Right lobe of liver (tissue), 6 donors: ENCODE measurements around the gene ZP1. TPM values are rescaled to one million over a fixed set of nuclear protein-coding genes. Genes with fewer than 3 reads are reported as not detected.

ENCODE experiments used
- ATAC-seq, 4 donors: fragments of 200-7000 bp; cut with Tn5 transposase; one replicate each; pipeline ENCODE4 v1.9.1; 2020; ENCODE audit warnings: mild to moderate bottlenecking in 4 of 4, moderate library complexity in 4 of 4
- DNase-seq, 3 donors: peaks; one replicate each; pipeline ENCODE4 v3.0.0-alpha.2; 2020
- H3K27ac ChIP-seq, 3 donors: fragments of 200-600 bp; one replicate each; pipeline ENCODE4 v1.8.0; 2022
- H3K27me3 ChIP-seq, 2 donors: fragments of 200-600 bp; one replicate each; pipeline ENCODE4 v1.8.0; 2022
- H3K36me3 ChIP-seq, 4 donors: fragments of 200-600 bp; sonication (generic) in 1 of 4; one replicate each; pipeline versions ENCODE4 v1.5.1 to v1.8.0; 2017 to 2022; ENCODE audit warnings: control low read depth in 1 of 4
- H3K4me1 ChIP-seq, 4 donors: fragments of 200-600 bp; sonication (generic) in 1 of 4; one replicate each; pipeline versions ENCODE4 v1.5.1 to v1.8.0; 2017 to 2022; ENCODE audit warnings: control low read depth in 1 of 4
- H3K4me3 ChIP-seq, 3 donors: fragments of 200-600 bp; one replicate each; pipeline ENCODE4 v1.8.0; 2022
- H3K9me3 ChIP-seq, 4 donors: fragments of 200-600 bp; sonication (generic) in 1 of 4; one replicate each; pipeline versions ENCODE4 v1.5.1 to v1.8.0; 2017 to 2022; ENCODE audit warnings: control low read depth in 1 of 4
- POLR2A ChIP-seq: fragments of 450-650 bp; IDR thresholded peaks from one replicate; pipeline ENCODE4 v1.6.1; 2017; ENCODE audit warnings: antibody characterized with exemption, mild to moderate bottlenecking
- WGBS: methylation state at CpG from one replicate; pipeline ENCODE4 v1.1.6; 2018; ENCODE audit warnings: low coverage, low lambda C conversion rate; ENCODE audit not compliant: insufficient coverage; ENCODE audit errors: missing lambda C conversion rate; 5-methylcytosine and 5-hydroxymethylcytosine counted together
- intact Hi-C, 2 donors: fragments of 100-400 bp; cut with DNase I; formaldehyde crosslinking; loops; one replicate each; pipeline versions ENCODE4 v1.11.2 to v1.14.1; 2022
- total RNA-seq, 6 experiments: library from RNA; depleted of rRNA in 2 of 6; stranded (reverse); fragments of >200 nt in 2 of 6; fragmentation: NEBNext Ultra II Directional in 3 of 6; extraction: Animal tissue kit (Norgen Biotek cat#: 25700) in 3 of 6; gene quantifications; one replicate each; pipeline versions ENCODE4 v1.1.0 to v1.2.4, GENCODE V29; 2016 to 2023
- TF ChIP-seq, protein P1 (sequence below), 4 donors: fragments of 200-600 bp in 3 of 4; fragments of 450-650 bp in 1 of 4; IDR thresholded peaks; one replicate each; pipeline versions ENCODE4 v1.5.1 to v1.8.0; 2016 to 2022; ENCODE audit warnings: antibody characterized with exemption in 4 of 4, mild to moderate bottlenecking in 2 of 4
- donor health status: DM: no; HTN: yes; CAD: no.
- donor health status: DM: no; HTN: no; CAD: no.
- donor health status: DM: no; HTN: no; CAD: no.
- donor health status: DM: no; HTN: yes; CAD: no.
- donor health status: DM: no; HTN: yes; CAD: no.

Gene ZP1
- total RNA-seq, 6 experiments from 2014 or later: not detected

DNA sequence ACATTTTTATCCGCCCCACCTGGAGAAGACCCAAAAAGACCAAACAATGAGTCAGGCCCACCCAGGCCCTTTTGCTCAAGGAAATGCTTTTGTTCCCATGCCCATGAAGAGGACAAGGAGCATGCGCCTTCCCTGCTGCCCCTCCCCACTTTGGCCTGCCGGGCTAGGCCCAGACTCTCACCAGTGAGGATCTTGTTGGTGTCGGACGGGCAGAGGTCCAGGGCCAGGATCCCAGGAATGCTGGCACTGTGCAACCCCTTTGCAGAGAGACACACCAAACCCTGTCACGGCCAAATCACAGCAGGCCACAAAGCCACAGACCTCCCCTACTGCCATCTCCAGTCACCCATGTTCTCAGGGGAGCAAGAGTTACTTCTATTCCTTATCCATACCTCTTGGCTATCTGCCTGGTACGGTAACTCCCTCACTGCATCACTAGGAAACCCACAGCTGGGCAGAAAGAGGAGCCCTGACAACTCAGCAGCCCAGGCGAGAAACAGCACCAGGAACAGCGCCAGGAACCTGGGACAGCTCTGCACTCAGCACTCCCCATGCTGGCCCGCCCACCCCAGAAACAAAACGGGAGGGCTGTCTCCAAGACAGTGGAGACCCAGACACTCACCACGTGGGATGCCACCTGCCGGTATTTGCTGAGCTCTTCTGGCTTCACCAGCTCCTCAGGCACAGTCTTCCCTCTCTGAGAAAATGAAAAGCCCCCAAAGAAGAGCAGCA is 33.5 kb downstream of the ZP1 start:
- no peak for TF ChIP-seq POLR2A
- TF ChIP-seq, protein P1, sequence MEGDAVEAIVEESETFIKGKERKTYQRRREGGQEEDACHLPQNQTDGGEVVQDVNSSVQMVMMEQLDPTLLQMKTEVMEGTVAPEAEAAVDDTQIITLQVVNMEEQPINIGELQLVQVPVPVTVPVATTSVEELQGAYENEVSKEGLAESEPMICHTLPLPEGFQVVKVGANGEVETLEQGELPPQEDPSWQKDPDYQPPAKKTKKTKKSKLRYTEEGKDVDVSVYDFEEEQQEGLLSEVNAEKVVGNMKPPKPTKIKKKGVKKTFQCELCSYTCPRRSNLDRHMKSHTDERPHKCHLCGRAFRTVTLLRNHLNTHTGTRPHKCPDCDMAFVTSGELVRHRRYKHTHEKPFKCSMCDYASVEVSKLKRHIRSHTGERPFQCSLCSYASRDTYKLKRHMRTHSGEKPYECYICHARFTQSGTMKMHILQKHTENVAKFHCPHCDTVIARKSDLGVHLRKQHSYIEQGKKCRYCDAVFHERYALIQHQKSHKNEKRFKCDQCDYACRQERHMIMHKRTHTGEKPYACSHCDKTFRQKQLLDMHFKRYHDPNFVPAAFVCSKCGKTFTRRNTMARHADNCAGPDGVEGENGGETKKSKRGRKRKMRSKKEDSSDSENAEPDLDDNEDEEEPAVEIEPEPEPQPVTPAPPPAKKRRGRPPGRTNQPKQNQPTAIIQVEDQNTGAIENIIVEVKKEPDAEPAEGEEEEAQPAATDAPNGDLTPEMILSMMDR (IDR thresholded peaks at IDR 0.05): no peak
- DNase-seq (no peak), ATAC-seq (peak in 1 of 4 donors; percentile 8)
- Histone ChIP-seq H3K27me3 (no peaks in the 10 kb centered on the region), H3K27ac (no peak overlapping the region), H3K9me3 (no peaks in the 10 kb centered on the region), H3K4me1 (peaks cover 0 to 18% (median 8%) of the 10 kb centered on the region in 4 donors), H3K4me3 (no peak overlapping the region), H3K36me3 (peaks cover 9 to 78% (median 41%) of the 10 kb centered on the region in 4 donors)
- no CpG with 5 or more reads among the region's 13 CpGs for WGBS
- intact Hi-C loops: loop anchor here in 1 of 2 donors (5.0 kb wide), 1 partner anchor 54 kb away; no protein-coding TSS in a partner anchor

DNA sequence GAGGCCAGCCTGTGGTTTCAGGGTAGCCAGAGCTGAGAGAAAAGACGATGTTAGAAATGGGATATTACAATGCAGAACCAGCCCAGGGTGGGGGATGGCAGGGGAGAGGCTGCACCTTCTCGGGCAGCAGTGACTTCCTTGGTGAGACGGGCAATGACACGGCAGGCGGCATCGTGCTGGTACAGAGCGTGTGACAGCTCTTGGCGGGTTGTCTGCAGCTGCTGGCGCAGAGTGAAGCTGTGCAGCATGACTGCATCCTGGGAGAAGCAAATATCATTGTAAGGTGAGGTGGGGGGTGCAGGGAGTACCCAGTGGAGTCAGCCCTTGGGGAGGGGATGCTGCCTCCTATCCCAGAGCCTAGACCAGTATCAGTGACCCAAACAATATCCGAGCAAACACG is 35.3 kb downstream of the ZP1 start:
- intact Hi-C loops: loop anchor here in 1 of 2 donors (5.0 kb wide), 1 partner anchor 55 kb away; no protein-coding TSS in a partner anchor
- WGBS: 87% methylated on average over 8 of the region's 11 CpGs
- DNase-seq (no peak), ATAC-seq (no peak)
- Histone ChIP-seq H3K27ac (no peak overlapping the region), H3K36me3 (peaks cover 5 to 60% (median 28%) of the 10 kb centered on the region in 4 donors), H3K9me3 (no peaks in the 10 kb centered on the region), H3K27me3 (no peaks in the 10 kb centered on the region), H3K4me1 (peaks cover 0 to 18% (median 9%) of the 10 kb centered on the region in 4 donors), H3K4me3 (no peak overlapping the region)
- TF ChIP-seq POLR2A: no peak
- TF ChIP-seq, protein P1 (IDR thresholded peaks at IDR 0.05): no peak

DNA sequence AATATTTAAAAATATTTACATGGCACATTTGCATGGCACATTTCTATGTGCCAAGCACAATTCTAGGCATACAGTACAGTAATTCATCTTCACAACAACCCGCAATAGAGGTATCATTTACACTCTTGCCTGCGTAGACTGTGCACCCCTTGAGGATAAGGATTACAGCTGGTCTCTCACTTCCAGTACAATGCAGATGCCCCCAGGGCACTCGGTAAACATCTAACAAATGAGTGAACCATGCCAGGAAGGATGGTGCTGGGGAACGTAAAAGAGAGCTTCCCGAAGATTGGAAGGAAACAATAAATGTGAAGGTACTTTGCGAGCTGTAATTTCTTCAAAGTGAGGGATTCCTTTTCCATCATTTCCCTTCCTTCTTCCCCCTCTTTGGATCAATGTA is 37.7 kb downstream of the ZP1 start:
- Histone ChIP-seq H3K27ac (peak overlapping the region in 1 of 3 donors; percentile 91), H3K36me3 (peaks cover 0 to 37% (median 12%) of the 10 kb centered on the region in 4 donors), H3K9me3 (no peaks in the 10 kb centered on the region), H3K4me3 (peak overlapping the region; percentile 75 to 100 (median 99)), H3K27me3 (no peaks in the 10 kb centered on the region), H3K4me1 (peaks cover 0 to 16% (median 7%) of the 10 kb centered on the region in 4 donors)
- DNase-seq (no peak), ATAC-seq (no peak)
- TF ChIP-seq, protein P1 (IDR thresholded peaks at IDR 0.05): no peak
- TF ChIP-seq POLR2A: no peak
- 59% methylated on average over 6 of the region's 6 CpGs for WGBS
- intact Hi-C loops: no loop called here

DNA sequence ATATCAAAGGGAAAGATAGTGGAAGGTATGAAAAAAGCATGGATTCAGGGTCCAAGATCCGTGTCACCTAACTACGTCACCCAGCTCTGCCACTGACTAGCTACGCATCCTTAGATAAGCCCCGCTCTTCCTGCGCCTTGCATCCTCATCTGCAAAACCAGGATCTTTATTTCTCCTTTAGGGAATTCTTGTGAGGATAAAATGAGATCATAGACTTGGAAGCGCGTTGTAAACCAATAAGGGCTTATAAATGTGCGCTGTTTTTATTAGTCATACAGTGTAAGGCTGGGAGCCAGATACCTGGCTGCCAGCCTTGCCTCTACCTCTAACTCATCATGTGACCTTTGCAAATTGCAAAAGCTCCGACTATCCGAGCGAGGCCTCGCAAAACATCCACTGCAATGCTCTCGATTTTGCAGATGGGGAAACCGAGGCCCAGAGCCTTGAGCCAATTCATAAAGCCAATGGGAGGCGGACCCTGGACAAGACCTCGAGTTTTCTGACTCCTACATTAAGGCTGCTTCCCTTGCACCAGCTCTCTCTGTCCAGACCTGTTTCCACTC is 38.3 kb downstream of the ZP1 start:
- 3% methylated on average over 14 of the region's 16 CpGs for WGBS
- H3K36me3 ChIP-seq: peaks cover 0 to 32% (median 10%) of the 10 kb centered on the region in 4 donors
- peaks cover 0 to 16% (median 7%) of the 10 kb centered on the region in 4 donors for H3K4me1 ChIP-seq
- DNase-seq: no peak
- peak overlapping the region; percentile 75 to 100 (median 99) for H3K4me3 ChIP-seq
- TF ChIP-seq, protein P1 (IDR thresholded peaks at IDR 0.05): no peak
- TF ChIP-seq POLR2A: no peak
- H3K27me3 ChIP-seq: no peaks in the 10 kb centered on the region
- H3K9me3 ChIP-seq: no peaks in the 10 kb centered on the region
- peak; percentile 39 to 56 (median 45) for ATAC-seq
- intact Hi-C loops: no loop called here
- peak overlapping the region; percentile 78 to 91 (median 88) for H3K27ac ChIP-seq
